Fibroblast of upper back skin (primary cell): Measurements from ENCODE around the gene MFAP4.

Source experiments
- DNase-seq: peaks from one replicate; pipeline ENCODE4 v3.0.0-alpha.2; 2013

The MFAP4 gene

GRCh38 chr17:19409509-19409908 is 22.5 kb upstream of the MFAP4 start:
- peak; percentile 70 for DNase-seq

GRCh38 chr17:19409066-19409465 is 22.1 kb upstream of the MFAP4 start:
- DNase-seq = no peak

- DNase-seq = no peak
Measured at GRCh38 chr17:19408346-19408710, 21.3 kb upstream of the MFAP4 start.

GRCh38 chr17:19407601-19408345 is 20.8 kb upstream of the MFAP4 start:
- no peak for DNase-seq

DNA sequence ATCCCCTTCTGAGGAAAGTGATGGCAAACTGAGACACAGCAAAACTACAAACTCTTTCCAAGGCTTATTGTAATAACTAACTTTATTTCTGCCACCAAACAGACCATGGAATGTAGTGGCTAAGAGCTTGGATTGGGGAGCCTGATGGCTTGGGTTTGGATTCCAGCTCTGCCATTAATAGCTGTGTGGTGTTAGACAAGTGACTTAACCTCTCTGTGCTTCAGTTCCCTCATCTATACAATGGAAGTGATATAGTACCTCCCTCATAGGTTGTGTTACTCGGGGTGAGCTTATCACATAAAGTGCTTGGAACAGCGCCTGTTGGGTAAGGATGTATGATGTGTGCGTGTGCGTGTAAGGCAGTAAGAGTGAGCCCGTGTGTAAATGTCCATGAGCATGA is 18.1 kb upstream of the MFAP4 start:
- DNase-seq = no peak

DNA sequence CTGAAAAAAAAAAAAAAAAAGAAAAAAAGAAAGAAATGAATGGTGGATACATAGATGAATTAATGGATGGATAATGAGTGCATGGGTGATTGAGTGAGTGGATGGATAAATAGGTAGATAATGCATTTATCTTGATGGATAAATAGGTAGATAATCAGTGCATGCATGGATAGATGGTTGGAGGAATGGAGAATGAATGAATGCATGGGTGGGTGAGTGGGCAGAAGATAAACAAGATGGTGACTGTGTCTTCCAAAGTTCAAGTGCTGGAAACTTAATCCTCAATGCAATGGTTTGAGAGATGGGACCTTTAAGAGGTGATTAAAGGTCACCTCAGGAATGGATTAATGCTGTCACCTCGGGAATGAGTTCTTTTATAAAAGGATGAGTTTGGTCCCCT is 17.3 kb upstream of the MFAP4 start:
- no peak for DNase-seq

- DNase-seq = no peak
Measured at GRCh38 chr17:19403021-19403420, 16.0 kb upstream of the MFAP4 start.

GRCh38 chr17:19402171-19402570 is 15.2 kb upstream of the MFAP4 start:
- DNase-seq = no peak

GRCh38 chr17:19401321-19402010 is 14.5 kb upstream of the MFAP4 start:
- DNase-seq = no peak

DNA sequence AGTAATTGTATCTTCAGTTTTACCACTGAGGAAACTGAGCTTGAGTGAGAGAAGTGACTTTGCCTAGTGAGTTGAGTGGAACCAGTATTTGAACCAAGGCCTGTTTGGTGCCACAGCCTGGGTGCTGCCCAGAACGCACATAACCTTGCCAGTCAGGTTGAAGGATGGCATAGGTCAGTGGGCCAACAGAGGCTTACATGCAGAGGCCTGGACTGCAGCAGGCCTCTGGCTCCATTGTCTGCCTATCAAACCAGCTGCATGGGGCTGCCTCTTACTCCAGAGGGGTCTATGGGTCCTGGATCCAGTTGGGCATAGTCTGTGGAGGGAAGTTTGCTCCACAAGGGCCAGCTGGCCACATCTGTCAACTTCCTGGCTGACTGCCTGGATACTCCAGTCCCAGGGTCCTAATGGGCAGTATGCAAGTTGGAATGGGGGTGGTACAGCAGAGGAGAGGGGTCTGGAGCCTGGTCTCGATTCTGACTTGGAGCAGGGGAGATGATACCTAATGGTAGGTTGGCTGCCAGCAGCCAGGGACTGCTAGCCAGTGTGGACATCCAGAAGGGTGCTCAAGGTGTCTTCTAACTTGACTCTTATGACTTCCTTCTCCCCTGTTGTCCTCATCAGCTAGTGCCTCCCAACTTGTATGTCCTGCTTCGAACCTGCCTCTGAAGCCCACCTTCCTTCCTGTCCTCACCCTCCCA is 12.9 kb upstream of the MFAP4 start:
- DNase-seq = no peak

DNA sequence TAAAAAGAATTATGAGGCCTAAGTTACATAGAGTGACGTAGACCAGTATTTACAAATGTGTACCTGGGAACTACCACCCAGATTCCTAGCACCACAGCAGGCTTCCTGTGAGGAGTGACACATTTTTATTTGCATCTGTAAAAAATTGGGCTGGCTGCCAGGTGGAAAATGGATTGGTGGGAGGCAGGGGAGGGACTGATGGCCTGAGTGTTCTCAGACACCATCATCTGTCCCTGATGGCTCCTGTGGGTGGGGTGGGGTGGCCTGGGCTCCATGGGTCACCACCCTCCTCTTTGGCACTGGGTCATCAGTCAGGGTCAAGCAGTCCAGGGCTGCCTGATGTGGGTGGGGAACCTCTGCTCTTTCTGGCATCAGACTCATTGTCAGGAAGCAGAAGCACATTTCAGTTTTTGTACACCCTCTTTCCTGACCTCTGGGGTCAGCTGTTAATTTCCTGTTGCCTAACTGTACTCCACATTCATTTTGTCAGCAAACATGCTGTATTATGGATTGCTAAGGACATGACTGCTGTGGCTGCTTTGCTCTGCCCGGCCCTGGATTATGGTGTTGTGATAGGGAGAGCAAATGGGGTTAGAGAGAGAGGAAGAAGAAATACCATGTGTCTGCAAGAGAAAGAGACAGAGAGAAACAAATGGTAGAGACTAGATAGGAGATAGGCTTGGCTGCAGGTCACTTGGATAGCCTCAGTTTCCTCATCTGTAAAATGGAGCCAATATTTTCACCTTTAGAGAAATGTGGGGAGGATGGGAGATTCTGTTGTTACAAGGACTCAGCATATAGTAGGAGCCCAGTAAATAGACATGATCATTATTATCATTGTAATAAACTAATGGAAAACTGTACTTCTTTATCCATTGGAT is 11.6 kb upstream of the MFAP4 start:
- DNase-seq = no peak

DNA sequence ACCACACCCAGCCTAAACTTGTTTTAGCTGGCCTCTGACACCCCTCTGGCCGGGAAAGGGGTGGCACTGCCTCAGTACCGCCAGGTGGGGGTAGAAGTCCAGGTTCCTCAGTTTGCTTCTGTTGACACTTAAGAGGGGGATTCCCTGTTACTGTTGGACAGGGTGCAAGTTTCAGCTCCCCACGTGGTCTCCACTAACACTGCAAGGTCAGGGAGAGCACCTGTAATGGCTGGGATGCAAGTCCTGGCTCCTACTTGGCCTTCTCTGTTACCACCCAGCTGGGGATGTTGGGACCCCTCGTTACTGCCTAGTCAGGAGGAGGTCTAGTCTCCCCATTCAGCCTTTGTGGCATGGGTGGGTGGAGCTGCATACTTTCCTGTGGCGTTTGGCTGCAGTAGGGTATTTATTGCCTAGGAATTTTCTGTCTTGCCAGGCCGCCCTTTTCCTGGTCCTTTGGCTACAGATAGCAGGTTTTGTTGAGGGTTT is 10.6 kb upstream of the MFAP4 start:
- DNase-seq = no peak

GRCh38 chr17:19392303-19392702 is 5.3 kb upstream of the MFAP4 start:
- no peak for DNase-seq

DNA sequence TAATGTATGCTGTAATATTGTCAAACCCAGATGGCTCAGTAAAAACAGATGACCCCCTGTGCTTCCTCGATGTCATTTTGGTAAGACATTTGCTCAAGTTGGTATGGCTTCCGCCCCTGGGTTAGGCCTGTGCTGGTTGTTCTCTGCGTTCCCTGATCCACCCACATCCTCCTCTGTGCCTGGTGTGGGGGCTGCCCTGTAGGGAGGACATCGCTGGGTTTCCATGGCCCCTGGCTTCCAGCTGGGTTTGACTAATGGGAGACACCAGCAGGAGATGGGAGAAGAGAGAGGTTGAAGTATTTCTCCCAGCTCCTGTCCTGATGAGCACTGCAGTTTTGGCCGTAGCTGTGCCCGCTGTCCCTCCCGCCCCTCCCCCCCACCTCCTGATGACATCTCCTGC is 4.4 kb upstream of the MFAP4 start:
- no peak for DNase-seq

GRCh38 chr17:19390951-19391350 is 4.0 kb upstream of the MFAP4 start:
- DNase-seq = no peak

DNA sequence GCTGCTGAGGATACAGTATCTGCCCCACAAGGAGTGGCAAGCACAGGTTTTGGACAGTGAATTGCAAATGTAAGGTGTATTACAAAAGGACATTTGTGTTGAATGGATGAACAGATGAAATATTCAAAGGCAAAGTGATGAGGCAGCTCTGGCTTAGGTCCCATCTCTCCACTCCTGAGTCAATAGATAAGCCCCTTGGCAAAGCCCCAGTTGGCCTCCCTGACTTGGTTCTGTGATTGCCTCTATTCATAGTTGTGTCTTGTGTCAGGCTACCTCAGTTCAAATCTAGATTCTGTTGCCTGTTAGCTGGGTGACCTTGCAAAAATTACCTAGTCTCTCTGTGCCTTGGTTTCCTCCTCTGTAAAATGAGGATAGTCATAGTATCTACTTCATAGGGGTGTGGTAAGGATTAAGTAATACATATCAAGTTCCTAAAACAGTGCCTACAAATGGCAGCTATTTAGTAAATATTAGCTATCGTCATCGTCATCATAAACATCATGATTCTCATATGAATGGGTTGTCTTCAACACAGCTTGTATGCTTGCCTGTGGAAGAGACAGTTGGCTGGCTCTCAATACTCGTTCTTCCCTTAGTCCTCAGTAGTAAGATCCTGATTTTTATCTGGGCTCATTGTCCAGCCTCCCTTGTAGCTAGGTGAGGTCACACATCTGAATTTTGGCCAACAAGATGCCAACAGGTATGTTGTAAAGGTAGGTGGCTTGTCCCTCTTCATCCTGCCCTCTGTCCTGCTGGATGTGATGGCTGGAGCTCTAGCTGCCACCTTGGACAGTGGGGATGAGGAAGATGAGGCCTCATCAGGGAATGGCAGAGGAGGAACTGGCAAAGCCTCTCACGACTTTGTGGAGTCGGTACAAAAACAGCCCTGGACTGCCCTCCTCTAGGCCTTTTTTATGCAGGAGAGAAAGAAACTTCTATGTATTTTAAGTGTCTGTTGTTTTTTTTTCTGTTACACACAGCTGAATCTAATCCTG is 2.1 kb upstream of the MFAP4 start:
- peak; percentile 49 for DNase-seq

GRCh38 chr17:19387921-19388521 is 1.0 kb upstream of the MFAP4 start:
- peak; percentile 92 for DNase-seq

GRCh38 chr17:19386051-19386929 is 700 bp downstream of the MFAP4 start:
- peak; percentile 86 for DNase-seq

DNA sequence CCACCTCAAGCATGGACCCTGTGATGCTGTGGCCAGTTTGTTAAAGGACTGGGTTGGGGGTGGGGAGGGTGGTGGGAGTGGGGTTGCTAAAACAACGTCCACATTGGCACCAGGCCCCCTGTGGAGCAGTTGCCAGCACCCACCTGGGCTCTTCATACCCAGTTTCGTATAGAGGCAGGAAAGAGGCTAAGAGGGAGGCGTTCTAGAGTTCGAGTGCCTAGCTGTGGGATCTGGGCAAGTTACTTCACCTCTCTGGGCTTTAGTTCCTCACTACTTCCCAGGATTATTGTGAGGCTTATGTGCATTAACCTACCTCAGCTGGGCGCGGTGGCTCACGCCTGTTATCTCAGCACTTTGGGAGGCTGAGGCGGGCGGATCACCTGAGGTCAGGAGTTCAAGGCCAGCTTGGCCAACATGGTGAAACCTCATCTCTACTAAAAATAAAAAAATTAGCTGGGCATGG is 1.4 kb downstream of the MFAP4 start:
- no peak for DNase-seq
